Activated CD4-positive, alpha-beta T cell treated with anti-CD3 and anti-CD28 coated beads for 36 hours (primary cell): ENCODE results near the gene SETD3. TPM values are rescaled to one million over a fixed set of nuclear protein-coding genes. Genes with fewer than 3 reads are reported as not detected.
"Not testable (repeated sequence)": the region's sequence is repeated elsewhere in the genome, so short reads cannot be mapped to it uniquely, and the experiment has no call there.

Experiments used
- ATAC-seq: fragments of 200-7000 bp; cut with Tn5 transposase; one replicate; pipeline ENCODE4 v1.10.0; 2021; ENCODE audit warnings: mild to moderate bottlenecking, moderate library complexity
- CTCF ChIA-PET: fragments of 350-600 bp; sonication (Branson Sonifier 250); formaldehyde crosslinking; loops from one replicate; lab custom pipeline; 2021; ENCODE audit warnings: antibody characterized with exemption; lab: Charles Lee
- POLR2A ChIA-PET: fragments of 350-600 bp; sonication (Branson Sonifier 250); formaldehyde crosslinking; loops from one replicate; lab custom pipeline; 2021; ENCODE audit warnings: antibody characterized with exemption, inconsistent platforms; lab: Charles Lee
- DNase-seq: peaks from one replicate; pipeline ENCODE4 v3.0.0-alpha.2; 2020
- H3K27ac Mint-ChIP-seq: one replicate; pipeline ENCODE4 v1.8.0; 2021; ENCODE audit warnings: mixed read lengths
- H3K27me3 Mint-ChIP-seq: one replicate; pipeline ENCODE4 v1.8.0; 2021; ENCODE audit warnings: mixed read lengths
- H3K36me3 Mint-ChIP-seq: one replicate; pipeline ENCODE4 v1.8.0; 2021; ENCODE audit warnings: low read depth, mixed read lengths
- H3K4me1 Mint-ChIP-seq: one replicate; pipeline ENCODE4 v1.8.0; 2021; ENCODE audit warnings: mixed read lengths
- H3K4me3 Mint-ChIP-seq: one replicate; pipeline ENCODE4 v1.8.0; 2021; ENCODE audit warnings: mild to moderate bottlenecking, moderate library complexity, mixed read lengths
- H3K9me3 Mint-ChIP-seq: one replicate; pipeline ENCODE4 v1.8.0; 2021; ENCODE audit warnings: low read depth, mixed read lengths
- intact Hi-C, 2 experiments: fragments of 100-400 bp; cut with DNase I in 1 of 2; cut with micrococcal nuclease in 1 of 2; formaldehyde crosslinking; loops; one replicate each; pipeline versions ENCODE4 v1.14.2 to v1.15.1; 2022 to 2024; cut with DNase I, micrococcal nuclease
- total RNA-seq, 2 experiments: library from RNA; stranded (reverse); gene quantifications; one replicate each; pipeline ENCODE4 v1.2.3, GENCODE V29; 2021

Gene SETD3
- total RNA-seq, 2 experiments from 2014 or later = 51.5 to 62.3 TPM

DNA sequence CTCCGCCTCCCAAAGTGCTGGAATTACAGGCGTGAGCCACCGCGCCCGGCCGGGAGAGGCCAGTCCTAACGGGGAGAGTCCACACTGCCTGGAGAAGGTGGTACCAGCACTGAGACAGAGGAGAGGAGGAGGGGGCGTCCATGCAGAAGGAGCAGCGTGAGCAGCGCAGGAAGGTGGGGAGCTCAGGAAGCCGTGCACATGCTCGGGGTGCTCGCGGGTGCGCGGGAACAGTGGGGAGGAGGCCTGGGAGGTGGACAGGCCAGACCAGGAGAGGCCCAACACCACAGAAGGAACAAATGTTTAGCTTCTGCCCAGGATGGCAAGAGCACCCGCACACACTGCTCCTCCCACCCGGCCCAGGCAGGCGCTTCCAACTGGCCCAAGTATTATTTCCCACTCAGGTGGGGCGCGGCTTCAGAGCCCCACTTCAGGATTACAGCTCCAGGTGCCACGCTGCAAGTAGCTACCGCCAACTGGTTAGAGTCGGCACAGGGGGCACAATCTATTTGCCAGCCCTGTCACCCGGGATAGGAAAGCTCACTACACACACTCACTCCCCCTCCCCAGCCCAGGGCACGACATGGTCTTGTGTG lies 127.9 kb downstream of the SETD3 start:
- no peak for ATAC-seq

GRCh38 chr14:99351166-99352007 lies 129.3 kb downstream of the SETD3 start:
- no peak overlapping the region for H3K4me3 Mint-ChIP-seq
- POLR2A ChIA-PET = no interaction called here

More for the DNA sequence above, 127.9 kb downstream of the SETD3 start:
- Mint-ChIP-seq H3K4me1 (no peaks in the 10 kb centered on the region), H3K27ac (no peak overlapping the region), H3K9me3 (no peaks in the 10 kb centered on the region), H3K27me3 (no peaks in the 10 kb centered on the region), H3K4me3 (no peak overlapping the region), H3K36me3 (no peaks in the 10 kb centered on the region)
- CTCF ChIA-PET = no interaction called here
- intact Hi-C loops = no loop called here
- POLR2A ChIA-PET = no interaction called here
- no peak for DNase-seq

DNA sequence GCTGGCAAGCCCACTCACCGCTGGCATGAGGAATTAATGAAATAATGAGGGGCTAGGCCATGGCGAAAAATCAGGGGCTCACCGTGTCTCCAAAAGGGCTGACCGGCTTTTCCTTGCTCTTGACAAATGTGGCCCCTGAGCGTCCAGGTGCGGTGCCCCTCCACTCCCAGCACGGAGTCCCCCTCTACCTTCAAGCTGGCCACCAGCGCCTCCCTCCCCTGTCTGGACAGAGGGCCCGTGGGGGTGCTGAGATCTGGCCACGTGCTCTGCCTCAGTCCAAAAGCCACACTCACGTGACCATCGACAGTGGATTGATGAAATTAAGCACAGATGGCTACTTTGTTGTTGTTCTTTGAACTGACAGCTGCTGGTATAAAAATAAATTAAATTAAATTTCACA lies 129.9 kb downstream of the SETD3 start:
- ChIA-PET POLR2A (no interaction called here), CTCF (interaction anchor here (0.7 to 0.8 kb wide), 2 partner anchors 31 to 39 kb away, joined by 3 read pairs; no protein-coding TSS in a partner anchor)
- no peaks in the 10 kb centered on the region for H3K27me3 Mint-ChIP-seq
- H3K4me3 Mint-ChIP-seq = no peak overlapping the region
- intact Hi-C loops = no loop called here
- H3K4me1 Mint-ChIP-seq = no peaks in the 10 kb centered on the region
- no peak overlapping the region for H3K27ac Mint-ChIP-seq
- DNase-seq = no peak
- no peaks in the 10 kb centered on the region for H3K9me3 Mint-ChIP-seq
- H3K36me3 Mint-ChIP-seq = no peaks in the 10 kb centered on the region
- ATAC-seq = no peak

More at GRCh38 chr14:99351166-99352007, 129.3 kb downstream of the SETD3 start:
- no peaks in the 10 kb centered on the region for H3K9me3 Mint-ChIP-seq
- intact Hi-C loops = no loop called here
- no peak for DNase-seq
- ATAC-seq = no peak
- H3K4me1 Mint-ChIP-seq = no peaks in the 10 kb centered on the region
- CTCF ChIA-PET = interaction anchor here (0.8 kb wide), 1 partner anchor 31 kb away, joined by 3 read pairs; no protein-coding TSS in a partner anchor
- H3K27me3 Mint-ChIP-seq = no peaks in the 10 kb centered on the region
- H3K36me3 Mint-ChIP-seq = no peaks in the 10 kb centered on the region
- H3K27ac Mint-ChIP-seq = no peak overlapping the region

DNA sequence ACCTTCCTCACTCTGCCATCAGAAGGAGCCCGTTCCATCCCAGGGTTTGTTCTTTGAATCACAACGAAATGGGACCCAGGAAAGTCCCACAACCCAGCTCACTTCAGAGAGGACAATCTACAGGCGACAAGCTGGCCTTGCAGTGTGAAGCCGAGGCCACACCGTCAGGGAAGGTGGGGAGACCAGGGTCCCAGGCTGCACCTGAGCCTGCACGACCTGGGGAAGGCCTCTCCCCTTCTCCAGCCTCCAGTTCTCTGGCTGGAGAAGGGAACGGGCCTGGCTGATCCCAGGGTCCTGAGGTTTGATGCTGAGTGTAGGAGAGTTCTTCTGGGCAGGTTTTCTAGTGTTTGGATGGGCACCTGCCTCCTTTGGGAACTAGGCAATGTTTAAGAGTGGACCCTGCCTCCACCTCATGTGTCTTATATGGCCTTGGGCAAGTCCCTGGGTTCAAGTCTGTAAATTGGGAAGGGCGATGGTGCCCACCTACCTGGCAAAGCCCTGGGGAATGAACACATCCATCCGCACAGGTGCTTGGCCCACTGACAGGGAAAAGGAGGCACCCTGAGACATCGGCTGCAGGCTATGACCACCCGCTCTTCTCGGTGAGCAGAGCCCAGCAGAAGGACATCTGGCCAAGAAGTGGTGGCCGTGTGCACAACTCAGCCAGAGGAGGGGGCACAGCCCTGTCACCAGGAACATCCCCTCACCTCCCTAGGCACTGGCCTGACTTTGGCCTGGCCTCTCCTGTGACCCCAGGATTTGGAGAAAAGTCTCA lies 130.8 kb downstream of the SETD3 start:
- ATAC-seq (no peak), DNase-seq (no peak)
- no peak overlapping the region for H3K4me3 Mint-ChIP-seq
- no peak overlapping the region for H3K27ac Mint-ChIP-seq
- H3K36me3 Mint-ChIP-seq = no peaks in the 10 kb centered on the region
- no peaks in the 10 kb centered on the region for H3K27me3 Mint-ChIP-seq
- CTCF ChIA-PET = interaction anchor here (0.7 kb wide), 1 partner anchor 40 kb away, joined by 3 read pairs; no protein-coding TSS in a partner anchor
- H3K4me1 Mint-ChIP-seq = no peaks in the 10 kb centered on the region
- H3K9me3 Mint-ChIP-seq = no peaks in the 10 kb centered on the region
- POLR2A ChIA-PET = no interaction called here
- intact Hi-C loops = no loop called here

- Mint-ChIP-seq H3K4me1 (no peaks in the 10 kb centered on the region), H3K36me3 (no peaks in the 10 kb centered on the region), H3K27ac (no peak overlapping the region), H3K27me3 (no peaks in the 10 kb centered on the region), H3K9me3 (no peaks in the 10 kb centered on the region), H3K4me3 (no peak overlapping the region)
- no peak for ATAC-seq
- ChIA-PET CTCF (no interaction called here), POLR2A (no interaction called here)
- no peak for DNase-seq
- intact Hi-C loops = no loop called here
Measured at GRCh38 chr14:99348816-99349614, 131.6 kb downstream of the SETD3 start.

DNA sequence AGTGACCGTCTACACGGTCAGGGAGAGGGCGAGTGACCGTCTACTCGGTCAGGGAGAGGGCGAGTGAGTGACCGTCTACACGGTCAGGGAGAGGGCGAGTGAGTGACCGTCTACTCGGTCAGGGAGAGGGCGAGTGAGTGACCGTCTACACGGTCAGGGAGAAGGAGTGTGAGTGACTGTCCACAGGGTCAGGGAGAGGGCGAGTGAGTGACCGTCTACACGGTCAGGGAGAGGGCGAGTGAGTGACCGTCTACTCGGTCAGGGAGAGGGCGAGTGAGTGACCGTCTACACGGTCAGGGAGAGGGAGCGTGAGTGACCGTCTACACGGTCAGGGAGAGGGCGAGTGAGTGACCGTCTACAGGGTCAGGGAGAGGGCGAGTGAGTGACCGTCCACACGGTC lies 132.4 kb downstream of the SETD3 start:
- CTCF ChIA-PET, H3K4me1 Mint-ChIP-seq, intact Hi-C loops, H3K4me3 Mint-ChIP-seq, H3K27me3 Mint-ChIP-seq, POLR2A ChIA-PET, H3K9me3 Mint-ChIP-seq, ATAC-seq, H3K36me3 Mint-ChIP-seq, DNase-seq, H3K27ac Mint-ChIP-seq: not testable (repeated sequence)

Other genes with a start within 250 kb of the SETD3 start
- gene BCL11B, start 208.7 kb downstream of the SETD3 start, total RNA-seq = 10 to 100 TPM; 62.1 to 66.2 TPM
- 10 to 100 TPM; 93.7 to 96.2 TPM for gene CCNK, start 550 bp upstream of the SETD3 start, total RNA-seq
- gene CCDC85C, start 123.3 kb upstream of the SETD3 start, total RNA-seq = 1 to 10 TPM; 6.1 to 6.2 TPM
- under 1 TPM in 1 of 2 experiments, not detected in 1; 0.07 TPM for gene HHIPL1, start 164.3 kb upstream of the SETD3 start, total RNA-seq
- gene CYP46A1, start 203.4 kb upstream of the SETD3 start, total RNA-seq = under 1 TPM; 0.05 to 0.23 TPM